HG03097 (cell line): ENCODE data around the gene SERPINA3.
"Not testable (repeated sequence)": the region's sequence is repeated elsewhere in the genome, so short reads cannot be mapped to it uniquely, and the experiment has no call there.

Experiments used
- ATAC-seq: cut with Tn5 transposase; IDR thresholded peaks from one replicate; pipeline ENCODE4 v1.9.1; 2021; ENCODE audit not compliant: unreplicated experiment, low FRiP score

Gene SERPINA3

DNA sequence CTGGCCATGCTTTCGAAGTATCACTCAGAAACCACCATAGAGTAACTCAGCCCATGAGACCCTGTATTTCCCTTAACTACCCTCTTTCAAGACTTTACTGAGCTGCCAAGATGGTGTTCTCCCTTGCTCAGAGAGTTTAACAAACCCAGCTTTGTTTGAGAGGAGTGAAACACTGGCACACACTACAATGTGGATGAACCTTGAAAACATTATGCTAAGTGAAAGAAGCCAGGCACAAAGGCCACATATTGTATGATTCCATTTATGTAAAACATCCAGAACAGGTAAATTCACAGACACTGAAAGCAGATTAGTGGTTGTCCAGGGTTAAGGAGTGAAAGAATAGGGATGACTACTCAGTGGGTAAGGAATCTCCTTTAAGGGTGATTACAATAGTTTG lies 18.9 kb downstream of the SERPINA3 start:
- ATAC-seq = no peak

DNA sequence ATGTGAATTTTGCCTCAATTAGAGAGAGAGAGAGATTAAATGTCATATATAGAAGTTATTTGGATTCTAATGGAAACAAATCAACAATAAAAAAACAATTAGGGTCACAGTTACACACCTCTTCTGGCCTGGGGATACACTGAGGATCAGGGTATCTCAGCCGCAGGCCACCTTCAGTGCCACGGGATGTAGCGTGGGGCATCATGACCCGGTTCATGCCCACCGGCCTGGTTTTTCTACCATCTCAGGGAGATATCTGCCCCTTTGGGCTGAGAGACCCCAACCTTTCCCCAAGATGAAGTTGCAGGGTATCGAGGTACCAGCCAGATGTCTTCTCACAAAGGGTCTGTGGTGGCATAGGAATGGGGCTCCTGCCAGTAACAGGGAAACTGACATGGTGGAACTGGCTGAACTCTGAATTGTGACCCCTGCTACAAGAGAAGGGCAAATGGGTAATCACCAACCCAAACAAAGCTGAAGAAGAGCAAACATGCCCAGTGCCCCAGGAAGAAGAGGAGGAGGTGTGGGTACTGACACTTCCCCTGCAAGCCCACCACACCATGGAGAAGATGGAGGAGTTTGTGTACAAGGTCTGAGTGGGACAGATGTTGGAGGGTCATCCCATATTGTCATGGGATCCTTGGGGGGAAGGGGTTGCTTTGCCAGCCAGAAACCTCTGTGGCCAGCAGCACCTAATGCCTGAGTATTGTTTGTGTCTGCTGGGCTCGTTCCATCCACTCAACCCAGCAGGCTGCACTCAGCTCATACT lies 19.5 kb downstream of the SERPINA3 start:
- no peak for ATAC-seq

- no peak for ATAC-seq
Observed at GRCh38 chr14:94632305-94632590, 20.1 kb downstream of the SERPINA3 start.

GRCh38 chr14:94633121-94633520 lies 20.9 kb downstream of the SERPINA3 start:
- no peak for ATAC-seq

DNA sequence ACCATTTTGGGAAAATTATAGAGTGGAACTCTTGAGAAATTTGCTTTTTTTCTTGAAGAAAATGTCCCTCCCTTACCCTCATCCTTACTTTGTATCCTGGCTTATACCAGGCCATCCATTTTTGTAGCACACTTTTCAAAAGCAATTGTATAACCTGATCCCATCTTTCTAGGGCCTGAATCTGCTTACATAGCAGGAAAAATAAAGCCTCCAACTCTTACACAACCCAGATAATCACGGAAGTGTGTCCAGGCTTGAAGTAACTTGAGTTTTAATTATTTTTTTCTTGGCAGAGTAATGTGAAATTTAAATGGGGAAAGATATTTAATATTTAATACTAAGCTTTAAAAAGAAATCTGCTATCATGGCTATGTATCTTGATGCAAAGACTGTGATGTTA lies 23.0 kb downstream of the SERPINA3 start:
- no peak for ATAC-seq

DNA sequence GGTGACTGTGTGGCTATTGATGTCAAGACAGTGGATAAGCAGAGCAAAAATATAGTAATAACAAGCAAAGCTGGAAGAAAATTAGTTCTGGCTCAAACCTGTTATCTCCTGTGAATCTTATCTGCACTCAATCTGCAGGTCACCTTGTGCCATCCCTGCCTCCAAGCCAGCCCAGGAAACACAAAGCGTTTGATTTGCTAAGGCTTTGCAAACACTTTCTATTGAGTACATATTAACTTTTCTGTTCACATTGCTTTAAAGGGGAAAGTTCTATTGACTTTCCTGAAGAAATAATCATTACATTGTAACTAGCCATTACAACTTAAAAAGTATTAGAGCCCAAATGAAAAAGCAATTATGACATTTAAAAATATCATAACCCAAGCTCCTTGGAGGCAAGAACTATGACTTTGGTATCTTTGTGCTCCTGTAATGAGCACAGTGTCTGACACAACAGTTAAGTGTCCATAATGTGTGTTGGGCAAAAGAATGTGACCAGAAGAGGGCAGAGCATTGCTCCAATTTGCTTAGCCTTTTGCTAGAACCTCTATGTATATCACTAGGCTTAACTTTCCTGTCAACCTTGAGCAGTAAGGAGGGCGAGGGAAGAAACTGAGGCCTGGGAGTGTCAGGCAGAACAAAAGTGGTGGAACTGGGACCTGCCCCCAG lies 24.7 kb downstream of the SERPINA3 start:
- no peak for ATAC-seq

DNA sequence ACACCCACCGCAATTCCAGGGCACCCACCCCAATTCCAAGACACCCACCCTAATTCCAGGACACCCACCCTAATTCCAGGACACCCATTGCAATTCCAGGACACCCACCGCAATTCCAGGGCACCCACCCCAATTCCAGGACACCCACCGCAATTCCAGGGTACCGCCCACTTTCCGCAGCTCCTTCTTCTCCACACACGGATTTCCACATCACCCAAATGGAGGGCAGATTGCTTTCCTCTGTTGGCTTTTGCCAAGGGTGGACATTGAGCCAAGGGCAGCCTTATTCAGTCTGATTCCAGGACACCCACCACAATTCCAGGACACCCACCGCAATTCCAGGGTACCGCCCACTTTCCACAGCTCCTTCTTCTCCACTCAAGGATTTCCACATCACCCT lies 25.6 kb downstream of the SERPINA3 start:
- ATAC-seq = not testable (repeated sequence)

- ATAC-seq = no peak
Observed at GRCh38 chr14:94638339-94638738, 26.1 kb downstream of the SERPINA3 start.

DNA sequence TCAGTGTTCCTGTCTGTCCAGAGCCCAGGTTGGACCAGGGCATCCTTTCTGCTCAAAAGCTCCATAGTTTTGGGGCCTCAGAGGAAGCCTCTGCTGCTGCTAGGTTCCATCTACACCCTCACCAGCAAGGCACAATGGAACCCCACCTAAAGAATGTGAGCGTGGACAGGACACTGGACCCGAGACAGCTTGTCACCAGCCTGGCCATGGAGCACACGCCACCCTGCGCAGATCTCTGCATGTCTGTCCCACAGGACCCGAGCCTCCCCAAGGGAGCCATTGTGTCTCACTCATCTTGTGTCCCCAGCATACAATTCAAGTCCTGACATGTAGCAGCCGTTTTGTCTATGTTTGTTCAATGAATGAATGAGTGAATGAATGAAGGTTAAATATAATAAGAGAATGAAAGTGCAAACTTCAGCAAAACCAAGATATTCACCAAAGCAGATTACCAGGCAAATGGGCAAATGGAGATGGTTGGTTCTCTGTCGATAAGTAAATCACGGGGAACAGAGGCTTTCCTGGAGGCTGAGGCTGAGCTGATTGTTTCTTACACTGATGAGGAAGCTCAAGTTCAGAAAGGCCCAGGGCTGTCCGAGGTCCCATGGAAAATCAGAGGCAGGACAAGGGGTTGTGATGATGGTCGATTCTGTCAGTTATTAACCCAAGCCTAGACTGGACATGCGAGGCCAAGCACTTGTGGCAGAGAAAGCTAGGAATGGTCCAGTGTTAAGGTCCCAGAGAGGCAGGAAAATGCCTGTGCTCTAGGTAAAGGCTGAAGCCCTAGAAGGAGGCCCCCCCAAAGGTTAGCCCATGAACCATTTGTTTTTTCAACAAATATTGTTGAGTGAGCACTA lies 27.0 kb downstream of the SERPINA3 start:
- no peak for ATAC-seq

GRCh38 chr14:94640721-94641631 lies 28.8 kb downstream of the SERPINA3 start:
- no peak for ATAC-seq

GRCh38 chr14:94641632-94641955 lies 29.4 kb downstream of the SERPINA3 start:
- no peak for ATAC-seq

GRCh38 chr14:94643316-94644101 lies 31.3 kb downstream of the SERPINA3 start:
- no peak for ATAC-seq

GRCh38 chr14:94644102-94644535 lies 31.9 kb downstream of the SERPINA3 start:
- no peak for ATAC-seq

GRCh38 chr14:94646066-94646465 lies 33.9 kb downstream of the SERPINA3 start:
- ATAC-seq = no peak

DNA sequence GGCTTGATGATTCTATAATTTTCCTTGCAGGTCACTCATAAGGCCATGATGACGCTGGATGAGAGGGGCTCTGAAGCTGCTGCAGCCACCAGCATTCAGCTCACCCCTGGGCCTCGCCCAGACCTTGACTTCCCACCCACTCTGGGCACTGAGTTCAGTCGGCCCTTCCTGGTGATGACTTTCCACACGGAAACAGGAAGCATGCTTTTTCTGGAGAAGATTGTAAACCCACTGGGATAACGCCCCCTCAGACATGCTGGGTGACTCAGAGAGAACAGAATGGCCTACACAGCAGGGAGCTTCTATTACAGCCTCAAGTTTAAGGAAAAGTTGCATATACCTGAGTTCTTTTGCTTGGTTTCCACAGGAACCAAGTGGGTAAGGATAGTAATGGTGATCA lies 34.3 kb downstream of the SERPINA3 start:
- no peak for ATAC-seq

GRCh38 chr14:94648801-94649200 lies 36.6 kb downstream of the SERPINA3 start:
- no peak for ATAC-seq

GRCh38 chr14:94649543-94650443 lies 37.6 kb downstream of the SERPINA3 start:
- ATAC-seq = no peak

- ATAC-seq = no peak
Observed at GRCh38 chr14:94650444-94650775, 38.2 kb downstream of the SERPINA3 start.
